Endodermal cell (in vitro differentiated cells): ENCODE results near the gene RALGAPA2. TPM values are rescaled to one million over a fixed set of nuclear protein-coding genes. Genes with fewer than 3 reads are reported as not detected.

Experiments
- DNase-seq: peaks from one replicate; pipeline ENCODE4 v3.0.0-alpha.2; 2017
- H3K27ac ChIP-seq: 2 replicates; pipeline ENCODE4 v1.5.1; 2013; ENCODE audit warnings: mild to moderate bottlenecking, low read depth, low read length, moderate library complexity
- H3K27me3 ChIP-seq: 2 replicates; pipeline ENCODE4 v1.6.1; 2013; ENCODE audit warnings: mild to moderate bottlenecking, low read length, moderate library complexity; ENCODE audit not compliant: insufficient read depth, control insufficient read depth, poor library complexity, severe bottlenecking
- H3K36me3 ChIP-seq: 2 replicates; pipeline ENCODE4 v1.7.0; 2013; ENCODE audit warnings: mild to moderate bottlenecking, low read length, moderate library complexity; ENCODE audit not compliant: control insufficient read depth, insufficient read depth
- H3K4me1 ChIP-seq: one replicate; pipeline ENCODE4 v1.7.0; 2013; ENCODE audit warnings: low read length; ENCODE audit not compliant: control insufficient read depth, insufficient read depth
- H3K4me3 ChIP-seq: 2 replicates; pipeline ENCODE4 v1.5.1; 2013; ENCODE audit warnings: mild to moderate bottlenecking, low read length, moderate library complexity
- H3K9ac ChIP-seq: 2 replicates; pipeline ENCODE4 v1.6.1; 2013; ENCODE audit warnings: mild to moderate bottlenecking, low read length, moderate library complexity; ENCODE audit not compliant: poor library complexity, severe bottlenecking; ENCODE audit errors: extremely low read depth
- H3K9me3 ChIP-seq: 2 replicates; pipeline ENCODE4 v1.6.1; 2013; ENCODE audit warnings: mild to moderate bottlenecking, low read length, moderate library complexity; ENCODE audit not compliant: control insufficient read depth
- H3K27ac Mint-ChIP-seq: 2 replicates; pipeline ENCODE4 v1.8.0; 2020; ENCODE audit warnings: mixed read lengths
- H3K27me3 Mint-ChIP-seq: 2 replicates; pipeline ENCODE4 v1.8.0; 2021; ENCODE audit warnings: mild to moderate bottlenecking, mixed read lengths; ENCODE audit not compliant: insufficient read depth
- H3K36me3 Mint-ChIP-seq: 2 replicates; pipeline ENCODE4 v1.8.0; 2020; ENCODE audit warnings: low read depth, mixed read lengths
- H3K4me1 Mint-ChIP-seq: 2 replicates; pipeline ENCODE4 v1.8.0; 2020; ENCODE audit warnings: mixed read lengths
- H3K4me3 Mint-ChIP-seq: 2 replicates; pipeline ENCODE4 v1.8.0; 2020; ENCODE audit warnings: mild to moderate bottlenecking, moderate library complexity, mixed read lengths
- H3K9me3 Mint-ChIP-seq: 2 replicates; pipeline ENCODE4 v1.8.0; 2020; ENCODE audit warnings: mild to moderate bottlenecking, mixed read lengths
- CTCF ChIP-seq: fragments of 200-600 bp; sonication (generic); conservative IDR thresholded peaks from 2 replicates; pipeline ENCODE4 v1.5.0; 2021; ENCODE audit warnings: antibody characterized with exemption, mild to moderate bottlenecking
- WGBS, 2 experiments: methylation state at CpG; one replicate each; pipeline versions ENCODE4 v1.1.5 to v1.1.7; 2013; ENCODE audit warnings: missing lambda C conversion rate in 2 of 2, mixed read lengths in 1 of 2; ENCODE audit not compliant: insufficient coverage in 1 of 2, insufficient read length in 1 of 2; 5-methylcytosine and 5-hydroxymethylcytosine counted together
- total RNA-seq, 2 donors: library from RNA; stranded (reverse); fragmentation: NEBNext Ultra II Directional in 1 of 2; extraction: Animal tissue kit (Norgen Biotek cat#: 25700) in 1 of 2; gene quantifications; 2 replicates in 1 of 2; 3 replicates in 1 of 2; pipeline ENCODE4 v1.2.1, GENCODE V29; 2021

RALGAPA2 gene
- total RNA-seq, 2 donors from 2014 or later, result 19.5 to 24.6 TPM

DNA sequence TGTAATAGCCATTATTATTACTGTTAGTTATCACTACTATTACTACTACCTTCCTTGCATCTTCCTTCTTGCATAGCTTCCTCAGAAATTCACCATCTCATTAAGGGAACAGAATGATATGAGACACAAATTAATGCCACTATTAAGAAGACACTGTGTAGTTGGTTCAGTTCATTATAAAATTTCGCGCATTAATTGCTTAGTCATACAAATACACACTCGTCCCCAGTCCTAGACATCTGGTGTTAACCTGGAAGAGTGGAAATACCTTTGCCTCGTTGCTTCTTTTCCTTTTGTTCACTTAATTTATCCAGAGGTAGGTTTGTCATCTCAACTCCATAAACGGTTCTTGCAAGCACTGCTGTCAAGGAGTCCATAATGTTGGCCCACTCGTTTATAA is 107.5 kb downstream of the RALGAPA2 start:
- Mint-ChIP-seq H3K4me3 (no peak overlapping the region), H3K27me3 (no peaks in the 10 kb centered on the region), H3K9me3 (no peaks in the 10 kb centered on the region), H3K36me3 (peaks cover 5% of the 10 kb centered on the region), H3K4me1 (no peaks in the 10 kb centered on the region), H3K27ac (no peak overlapping the region)
- 95 to 100% methylated on average over 5 to 6 of the region's 6 CpGs for WGBS, 2 experiments
- DNase-seq, result no peak
- Histone ChIP-seq H3K27ac (no peak overlapping the region), H3K4me1 (no peaks in the 10 kb centered on the region), H3K27me3 (no peaks in the 10 kb centered on the region), H3K36me3 (peaks cover 7% of the 10 kb centered on the region), H3K4me3 (no peak overlapping the region), H3K9ac (no peak overlapping the region), H3K9me3 (no peaks in the 10 kb centered on the region)
- TF ChIP-seq CTCF, result no peak

DNA sequence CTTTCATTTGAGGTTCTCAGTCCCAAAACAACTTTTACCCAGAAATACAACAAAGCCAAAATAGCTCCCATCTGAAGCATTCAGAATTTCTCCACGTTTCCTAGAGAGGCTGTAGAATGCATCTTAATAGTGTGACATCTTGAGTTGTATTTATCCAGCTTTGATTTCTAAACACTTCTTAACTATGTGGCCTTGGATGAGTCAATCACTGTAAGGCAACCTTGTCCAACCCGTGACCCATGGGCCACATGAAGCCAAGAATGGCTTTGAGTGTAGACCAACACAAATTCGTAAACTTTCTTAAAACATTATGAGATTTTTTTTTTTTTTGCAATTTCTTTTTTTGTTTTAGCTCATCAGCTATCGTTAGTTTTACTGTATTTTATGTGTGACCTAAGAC is 108.1 kb downstream of the RALGAPA2 start:
- H3K27me3 Mint-ChIP-seq, result no peaks in the 10 kb centered on the region
- H3K4me3 ChIP-seq, result no peak overlapping the region
- no peak overlapping the region for H3K4me3 Mint-ChIP-seq
- no peak overlapping the region for H3K27ac ChIP-seq
- H3K27me3 ChIP-seq, result no peaks in the 10 kb centered on the region
- no peaks in the 10 kb centered on the region for H3K9me3 Mint-ChIP-seq
- H3K9ac ChIP-seq, result no peak overlapping the region
- H3K4me1 Mint-ChIP-seq, result no peaks in the 10 kb centered on the region
- H3K36me3 Mint-ChIP-seq, result peaks cover 5% of the 10 kb centered on the region
- WGBS, 2 experiments, result 92 to 100% methylated on average over 1 to 4 of the region's 4 CpGs
- DNase-seq, result no peak
- TF ChIP-seq CTCF, result no peak
- H3K4me1 ChIP-seq, result no peaks in the 10 kb centered on the region
- no peaks in the 10 kb centered on the region for H3K9me3 ChIP-seq
- H3K36me3 ChIP-seq, result peaks cover 7% of the 10 kb centered on the region
- no peak overlapping the region for H3K27ac Mint-ChIP-seq

- Histone ChIP-seq H3K9me3 (no peaks in the 10 kb centered on the region), H3K4me3 (no peak overlapping the region), H3K4me1 (no peaks in the 10 kb centered on the region), H3K36me3 (peaks cover 12% of the 10 kb centered on the region), H3K27me3 (no peaks in the 10 kb centered on the region), H3K9ac (no peak overlapping the region), H3K27ac (no peak overlapping the region)
- Mint-ChIP-seq H3K9me3 (no peaks in the 10 kb centered on the region), H3K36me3 (peaks cover 5% of the 10 kb centered on the region), H3K27ac (no peak overlapping the region), H3K4me3 (no peak overlapping the region), H3K4me1 (no peaks in the 10 kb centered on the region), H3K27me3 (no peaks in the 10 kb centered on the region)
- no peak for TF ChIP-seq CTCF
- WGBS, 2 experiments, result 87 to 88% methylated on average over 5 of the region's 5 CpGs
- peak; percentile 55 for DNase-seq
These were observed 109.0 kb downstream of the RALGAPA2 start for GRCh38 chr20:20603339-20603990.
